Stimulated activated CD4-positive, alpha-beta T cell treated with anti-CD3 and anti-CD28 coated beads, Interleukin-1b, Interleukin-23, amount 100 ng/mL, for 1 hour (primary cell): Measurements from ENCODE around the gene CDR2L.
"Not testable (repeated sequence)": the region's sequence is repeated elsewhere in the genome, so short reads cannot be mapped to it uniquely, and the experiment has no call there.

Experiments used
- DNase-seq, 2 donors: peaks; one replicate each; pipeline ENCODE4 v3.0.0-alpha.2; 2020; ENCODE audit warnings: low read depth in 2 of 2

Gene CDR2L

DNA sequence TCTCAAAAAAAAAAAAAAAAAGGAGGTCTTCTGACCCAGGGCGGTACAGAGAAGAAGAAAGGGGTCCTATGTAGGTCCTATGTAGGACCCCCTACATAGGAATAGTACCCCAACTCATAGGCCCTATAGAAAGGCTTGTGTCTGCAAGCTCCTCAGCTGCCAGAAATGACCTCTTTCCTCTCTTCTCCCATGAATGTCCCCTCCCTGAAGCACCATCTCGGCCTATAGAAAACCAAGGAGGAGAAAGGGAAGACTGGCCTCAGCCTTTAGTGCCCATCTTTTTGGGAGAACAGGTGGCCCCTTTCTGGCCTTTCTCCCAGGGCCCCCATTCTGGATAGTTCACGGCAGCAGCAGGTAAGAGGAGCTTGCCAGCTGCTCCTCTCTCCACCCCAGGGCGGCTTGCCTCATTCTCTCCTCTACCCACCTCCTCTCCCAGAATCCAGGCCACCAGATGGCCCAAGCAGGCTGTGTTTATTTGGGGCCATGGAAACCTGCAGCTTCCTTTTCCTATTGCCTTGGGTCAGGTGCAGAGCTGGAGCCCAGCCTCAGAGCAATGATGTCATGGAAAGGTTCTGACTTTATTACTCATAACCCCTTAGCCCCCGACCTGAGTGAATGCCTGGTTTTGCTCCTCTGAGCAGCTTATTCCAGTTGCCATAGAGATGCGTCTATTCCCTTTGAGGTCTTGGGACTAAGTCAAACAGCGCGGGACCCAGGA is 23.4 kb downstream of the CDR2L start:
- no peak for DNase-seq

DNA sequence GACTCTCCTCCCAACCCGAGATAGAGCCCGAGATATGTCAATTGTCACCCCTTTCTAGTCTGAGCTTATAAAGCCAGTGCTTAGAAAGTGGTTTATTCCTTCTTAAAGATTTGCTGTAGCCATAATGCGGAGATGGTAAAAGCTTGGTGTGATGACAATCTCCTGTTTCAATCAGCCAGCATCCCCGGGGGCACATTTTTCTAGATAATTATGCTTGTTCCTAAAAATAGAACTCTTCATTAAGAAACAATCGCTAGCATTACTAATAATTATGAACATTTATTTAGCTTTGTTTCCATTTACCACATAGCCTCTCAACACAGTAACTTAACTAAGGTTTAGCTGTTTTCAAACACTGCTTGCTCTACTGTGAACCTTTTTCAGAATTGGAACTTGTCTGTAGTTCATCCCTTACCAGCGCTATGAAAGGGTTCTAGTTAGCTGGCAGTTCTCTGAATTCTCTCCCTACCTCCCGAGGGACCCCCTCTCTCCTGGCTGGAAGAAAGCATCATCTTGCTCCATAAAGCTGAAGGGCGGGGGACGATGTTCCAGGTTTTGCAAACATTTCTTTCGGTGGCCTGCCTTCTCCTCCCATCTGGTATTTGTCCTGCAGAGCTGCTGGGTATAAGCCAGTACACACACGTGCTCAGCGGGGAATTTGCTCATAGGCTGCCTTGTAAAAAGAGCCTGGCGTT is 24.1 kb downstream of the CDR2L start:
- no peak for DNase-seq

DNA sequence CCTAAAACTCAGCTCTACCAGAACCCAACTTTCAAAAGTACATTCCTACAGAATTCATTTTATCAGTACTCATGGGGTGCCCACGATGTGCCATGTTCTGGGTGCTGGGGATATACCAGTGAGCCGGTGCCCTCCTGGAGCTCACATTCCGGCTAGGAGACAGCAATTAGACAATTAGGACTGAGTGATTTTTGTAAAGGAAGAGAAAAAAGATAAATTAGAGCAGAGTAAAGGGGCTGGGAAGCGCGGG is 24.6 kb downstream of the CDR2L start:
- no peak for DNase-seq

- peak; percentile 45 to 58 for DNase-seq
Measured at GRCh38 chr17:75012346-75013091, 25.1 kb downstream of the CDR2L start, which contains the start of gene MRPL58. MRPL58 (plus strand) TSS chr17:75012670; CDS start chr17:75012687, 17 bp downstream.

GRCh38 chr17:75013092-75013559 is 25.7 kb downstream of the CDR2L start:
- no peak for DNase-seq

DNA sequence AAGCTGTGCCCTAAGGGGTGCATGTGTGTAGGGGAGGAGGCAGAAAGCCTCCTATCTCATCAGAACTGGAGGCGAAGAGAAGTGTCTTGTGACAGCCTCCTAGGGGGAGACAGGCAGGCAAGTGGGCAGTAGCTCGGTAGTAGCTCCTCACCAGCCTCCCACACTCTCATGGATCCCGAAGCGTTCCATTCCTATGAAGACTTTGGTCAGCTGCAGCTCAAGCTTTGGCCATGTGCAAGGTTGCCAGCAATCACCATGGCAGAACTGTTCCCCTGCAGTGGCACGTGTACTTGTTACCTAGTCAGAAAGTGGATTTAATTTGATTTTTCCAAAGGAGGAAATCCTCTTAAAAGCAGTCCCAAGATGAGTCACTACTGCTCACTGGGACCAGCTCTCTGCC is 31.7 kb downstream of the CDR2L start:
- no peak for DNase-seq

- no peak for DNase-seq
Measured at GRCh38 chr17:75019710-75020109, 32.3 kb downstream of the CDR2L start.

- no peak for DNase-seq
Measured at GRCh38 chr17:75020331-75021110, 33.1 kb downstream of the CDR2L start.

GRCh38 chr17:75024686-75025397 is 37.4 kb downstream of the CDR2L start:
- no peak for DNase-seq

- DNase-seq: not testable (repeated sequence)
Measured at GRCh38 chr17:75025398-75025734, 37.9 kb downstream of the CDR2L start.

GRCh38 chr17:75026650-75027049 is 39.2 kb downstream of the CDR2L start:
- DNase-seq: not testable (repeated sequence)

DNA sequence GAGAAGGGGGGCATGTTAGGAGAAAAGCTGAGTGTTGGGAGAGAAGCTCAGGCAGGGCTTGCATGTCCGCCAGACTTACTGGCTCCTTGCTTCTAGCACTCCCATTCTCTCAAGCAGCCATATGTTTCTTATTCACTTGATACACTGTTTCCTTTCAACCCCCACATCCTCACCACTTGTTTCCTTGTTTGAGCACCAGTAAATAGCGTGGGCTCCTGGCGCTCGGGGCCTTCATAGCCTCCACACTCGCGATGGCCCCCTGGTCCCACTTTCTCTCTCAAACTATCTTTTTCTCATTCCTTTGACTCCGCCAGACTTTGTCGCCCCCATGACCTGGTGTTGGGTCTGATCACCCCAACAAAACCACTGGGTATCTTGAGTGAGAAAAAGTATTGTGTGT is 42.7 kb downstream of the CDR2L start:
- DNase-seq: no peak

GRCh38 chr17:75031972-75032719 is 44.7 kb downstream of the CDR2L start:
- DNase-seq: peak in 1 of 2 donors; percentile 32

- DNase-seq: no peak
Measured at GRCh38 chr17:75032720-75033280, 45.4 kb downstream of the CDR2L start.

- DNase-seq: peak; percentile 59 to 93
Measured at GRCh38 chr17:75033346-75034235, 46.2 kb downstream of the CDR2L start.

DNA sequence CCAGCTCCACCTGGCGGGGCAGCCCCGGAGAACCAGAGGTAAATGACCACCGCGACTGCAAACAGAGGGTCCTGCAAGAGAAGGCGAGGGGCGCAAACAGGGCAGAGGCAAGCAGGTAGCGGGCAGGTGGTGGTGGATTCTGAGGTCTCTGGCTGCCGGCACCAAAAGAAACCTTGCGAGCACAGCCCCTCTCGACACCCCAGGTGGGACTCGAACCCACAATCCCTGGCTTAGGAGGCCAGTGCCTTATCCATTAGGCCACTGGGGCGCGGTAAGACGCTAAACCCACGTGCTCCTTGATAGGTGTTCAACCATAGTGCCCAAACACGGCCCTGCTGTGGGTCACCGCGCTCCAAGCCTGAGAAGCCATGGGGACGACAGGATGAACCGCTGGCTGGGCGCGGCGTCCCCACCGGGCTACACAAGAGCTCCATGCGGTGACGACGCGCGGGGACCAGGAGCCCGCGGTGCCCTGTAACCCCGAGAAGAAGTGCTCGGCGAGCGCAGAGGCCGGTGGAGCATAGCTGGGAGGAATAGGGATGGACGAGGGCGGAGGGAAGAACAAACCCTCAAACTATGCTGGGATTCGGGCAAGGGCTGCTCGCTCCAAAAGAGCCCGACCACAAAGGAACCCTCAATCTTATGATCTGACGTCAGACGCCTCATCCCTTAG is 46.9 kb downstream of the CDR2L start:
- DNase-seq: peak; percentile 46 to 91

DNA sequence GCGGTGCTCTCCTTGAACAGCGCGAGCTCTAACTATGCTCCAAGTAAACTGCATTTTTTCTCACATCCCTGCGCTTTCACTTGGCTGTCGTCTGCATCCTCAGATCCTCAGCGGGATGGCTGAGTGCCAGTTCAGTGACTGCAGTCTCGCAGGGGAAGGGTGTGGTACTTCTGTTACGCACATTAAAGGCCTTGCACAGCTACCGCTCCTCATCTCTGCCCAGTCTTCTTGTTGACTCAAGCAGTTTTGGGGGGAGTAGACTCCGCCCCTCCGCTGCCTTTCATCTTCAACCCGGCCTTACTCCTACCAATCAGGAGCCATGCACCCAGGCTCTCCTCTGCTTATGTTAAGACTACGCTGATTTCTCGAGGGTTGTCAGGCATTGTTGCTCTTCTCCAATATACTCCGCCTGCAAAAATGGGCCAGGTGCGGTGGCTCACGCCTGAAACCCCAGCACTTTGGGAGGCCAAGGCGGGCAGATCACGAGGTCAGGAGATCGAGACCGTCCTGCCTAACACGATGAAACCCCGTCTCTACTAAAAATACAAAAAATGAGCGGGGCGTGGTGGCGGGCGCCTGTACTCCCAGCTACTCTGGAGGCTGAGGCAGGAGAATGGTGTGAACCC is 49.3 kb downstream of the CDR2L start:
- peak; percentile 39 to 83 for DNase-seq

GRCh38 chr17:75039238-75039637 is 51.8 kb downstream of the CDR2L start:
- DNase-seq: no peak
